Mesendoderm (in vitro differentiated cells): ENCODE measurements around the gene FAM185A.

Experiments
- DNase-seq: peaks from one replicate; pipeline ENCODE4 v3.0.0; 2013
- H2AK5ac ChIP-seq: 2 replicates; pipeline ENCODE4 v1.6.1; 2013; ENCODE audit warnings: low read length, inconsistent platforms
- H2BK120ac ChIP-seq: 2 replicates; pipeline ENCODE4 v1.6.1; 2013; ENCODE audit warnings: low read depth, mild to moderate bottlenecking, low read length, moderate library complexity, mixed read lengths
- H2BK15ac ChIP-seq: replicated peaks from 2 replicates; pipeline ENCODE4 v1.6.1; 2013; ENCODE audit warnings: low read depth, mild to moderate bottlenecking, moderate library complexity
- H2BK5ac ChIP-seq: 2 replicates; pipeline ENCODE4 v1.6.1; 2013; ENCODE audit warnings: low read length, inconsistent platforms
- H3K18ac ChIP-seq: 2 replicates; pipeline ENCODE4 v1.6.1; 2013; ENCODE audit warnings: mild to moderate bottlenecking, low read length, mixed read lengths
- H3K23ac ChIP-seq: one replicate; pipeline ENCODE4 v1.6.1; 2013; ENCODE audit warnings: low read length
- H3K27ac ChIP-seq: 2 replicates; pipeline ENCODE4 v1.5.1; 2013; ENCODE audit warnings: low read depth, mild to moderate bottlenecking, inconsistent platforms, low read length, moderate library complexity
- H3K27me3 ChIP-seq: 2 replicates; pipeline ENCODE4 v1.6.1; 2013; ENCODE audit warnings: low read length, control low read depth, mild to moderate bottlenecking, inconsistent platforms; ENCODE audit not compliant: insufficient read depth, poor library complexity
- H3K36me3 ChIP-seq: 2 replicates; pipeline ENCODE4 v1.6.1; 2013; ENCODE audit warnings: low read length, inconsistent platforms; ENCODE audit not compliant: control insufficient read depth, insufficient read depth
- H3K4ac ChIP-seq: one replicate; pipeline ENCODE4 v1.6.1; 2013; ENCODE audit warnings: low read depth, mild to moderate bottlenecking, low read length, moderate library complexity
- H3K4me1 ChIP-seq: 2 replicates; pipeline ENCODE4 v1.6.1; 2013; ENCODE audit warnings: low read depth, low read length, inconsistent platforms; ENCODE audit not compliant: control insufficient read depth
- H3K4me2 ChIP-seq: 2 replicates; pipeline ENCODE4 v1.6.1; 2013; ENCODE audit warnings: low read length
- H3K4me3 ChIP-seq: 2 replicates; pipeline ENCODE4 v1.5.1; 2013; ENCODE audit warnings: mild to moderate bottlenecking, low read length
- H3K56ac ChIP-seq: one replicate; pipeline ENCODE4 v1.6.1; 2013; ENCODE audit warnings: low read length
- H3K79me1 ChIP-seq: 2 replicates; pipeline ENCODE4 v1.6.1; 2013; ENCODE audit warnings: low read length, inconsistent platforms
- H3K79me2 ChIP-seq: 2 replicates; pipeline ENCODE4 v1.6.1; 2013; ENCODE audit warnings: mild to moderate bottlenecking, low read length; ENCODE audit not compliant: control insufficient read depth, insufficient read depth
- H3K9ac ChIP-seq: 2 replicates; pipeline ENCODE4 v1.6.1; 2013; ENCODE audit warnings: low read length, inconsistent platforms
- H4K5ac ChIP-seq: one replicate; pipeline ENCODE4 v1.6.1; 2013; ENCODE audit warnings: low read length
- H4K8ac ChIP-seq: one replicate; pipeline ENCODE4 v1.6.1; 2013; ENCODE audit warnings: low read depth, mild to moderate bottlenecking, control low read depth, low read length, moderate library complexity
- WGBS: extraction: QIAGEN DNeasy Blood & Tissue Kit; methylation state at CpG from one replicate; pipeline ENCODE4 v1.1.7; 2013; ENCODE audit warnings: low lambda C conversion rate, missing lambda C conversion rate; ENCODE audit not compliant: insufficient coverage; ENCODE audit errors: extremely low coverage; 5-methylcytosine and 5-hydroxymethylcytosine counted together

Gene FAM185A

DNA sequence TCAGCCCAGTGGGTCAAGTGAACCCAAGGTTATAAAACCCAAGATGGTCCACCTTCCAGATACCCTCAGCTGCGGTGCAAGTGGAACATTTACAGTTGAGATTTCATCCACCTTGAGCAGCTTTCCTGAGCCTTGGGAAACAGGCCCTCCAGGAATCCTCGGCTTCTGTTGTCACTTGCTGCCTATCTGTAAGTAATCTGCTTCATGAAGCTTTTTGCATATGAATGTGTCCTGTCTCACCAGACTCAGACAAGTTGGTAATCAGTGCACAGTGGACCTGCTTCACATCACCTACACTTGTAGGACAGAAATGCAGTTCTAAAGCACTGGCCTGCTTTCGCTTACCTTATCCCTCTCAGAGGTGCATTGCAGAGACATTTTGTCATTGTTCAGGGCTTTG, 80.3 kb downstream of the FAM185A start:
- peak; percentile 2 for DNase-seq
- no peak overlapping the region for H4K5ac ChIP-seq
- H3K23ac ChIP-seq: no peak overlapping the region
- no peak overlapping the region for H3K27ac ChIP-seq
- no peak overlapping the region for H2BK120ac ChIP-seq
- H3K9ac ChIP-seq: no peak overlapping the region
- H3K27me3 ChIP-seq: no peaks in the 10 kb centered on the region
- H3K56ac ChIP-seq: no peak overlapping the region
- no peak overlapping the region for H2AK5ac ChIP-seq
- no peak overlapping the region for H2BK15ac ChIP-seq
- no peaks in the 10 kb centered on the region for H3K79me2 ChIP-seq
- no peak overlapping the region for H4K8ac ChIP-seq
- H3K4me3 ChIP-seq: no peak overlapping the region
- H3K36me3 ChIP-seq: no peaks in the 10 kb centered on the region
- no peaks in the 10 kb centered on the region for H3K79me1 ChIP-seq
- no peak overlapping the region for H3K4me2 ChIP-seq
- no peak overlapping the region for H3K4ac ChIP-seq
- H3K4me1 ChIP-seq: no peaks in the 10 kb centered on the region
- WGBS: no CpG with 5 or more reads among the region's 3 CpGs
- no peak overlapping the region for H3K18ac ChIP-seq
- no peak overlapping the region for H2BK5ac ChIP-seq

GRCh38 chr7:102830197-102830596, 81.4 kb downstream of the FAM185A start:
- no peak overlapping the region for H3K56ac ChIP-seq
- no peak overlapping the region for H2BK5ac ChIP-seq
- H3K27ac ChIP-seq: no peak overlapping the region
- H3K79me1 ChIP-seq: no peaks in the 10 kb centered on the region
- WGBS: no CpG with 5 or more reads among the region's 2 CpGs
- no peak overlapping the region for H2BK120ac ChIP-seq
- no peak overlapping the region for H4K5ac ChIP-seq
- H3K79me2 ChIP-seq: no peaks in the 10 kb centered on the region
- no peak overlapping the region for H3K4ac ChIP-seq
- H3K18ac ChIP-seq: no peak overlapping the region
- no peak overlapping the region for H2BK15ac ChIP-seq
- H3K4me1 ChIP-seq: no peaks in the 10 kb centered on the region
- no peak overlapping the region for H4K8ac ChIP-seq
- H2AK5ac ChIP-seq: no peak overlapping the region
- H3K27me3 ChIP-seq: no peaks in the 10 kb centered on the region
- no peak overlapping the region for H3K4me3 ChIP-seq
- no peak overlapping the region for H3K4me2 ChIP-seq
- no peak overlapping the region for H3K9ac ChIP-seq
- no peak overlapping the region for H3K23ac ChIP-seq
- DNase-seq: no peak
- H3K36me3 ChIP-seq: no peaks in the 10 kb centered on the region

- Histone ChIP-seq H3K36me3 (no peaks in the 10 kb centered on the region), H3K79me2 (no peaks in the 10 kb centered on the region), H3K56ac (no peak overlapping the region), H2BK15ac (no peak overlapping the region), H3K4me2 (no peak overlapping the region), H3K4me1 (no peaks in the 10 kb centered on the region), H3K27ac (no peak overlapping the region), H3K9ac (no peak overlapping the region), H2AK5ac (no peak overlapping the region), H4K8ac (no peak overlapping the region), H2BK120ac (no peak overlapping the region), H3K23ac (no peak overlapping the region), H3K27me3 (no peaks in the 10 kb centered on the region), H2BK5ac (no peak overlapping the region), H3K4ac (no peak overlapping the region), H3K4me3 (no peak overlapping the region), H3K18ac (no peak overlapping the region), H4K5ac (no peak overlapping the region), H3K79me1 (no peaks in the 10 kb centered on the region)
- no CpG with 5 or more reads among the region's 1 CpG for WGBS
- DNase-seq: no peak
These were observed 83.9 kb downstream of the FAM185A start for GRCh38 chr7:102832674-102833073.

DNA sequence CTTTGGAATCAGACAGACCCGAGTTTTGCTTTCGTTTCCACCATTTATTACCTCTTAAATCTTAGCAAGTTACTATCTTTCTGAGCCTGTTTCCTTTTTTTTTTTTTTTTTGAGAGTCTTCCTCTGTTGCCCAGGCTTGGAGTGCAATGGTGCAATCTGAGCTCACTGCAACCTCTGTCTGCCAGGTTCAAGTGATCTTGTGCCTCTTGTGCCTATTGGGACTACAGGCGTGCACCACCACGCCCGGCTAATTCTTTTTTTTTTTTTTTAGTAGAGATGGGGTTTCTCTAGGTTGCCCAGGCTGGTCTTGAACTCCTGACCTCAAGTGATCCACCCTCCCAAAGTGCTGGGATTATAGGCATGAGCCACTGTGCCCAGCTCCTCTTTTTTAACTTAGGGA, 84.5 kb downstream of the FAM185A start:
- no peak for DNase-seq
- Histone ChIP-seq H4K5ac (no peak overlapping the region), H2AK5ac (no peak overlapping the region), H2BK5ac (no peak overlapping the region), H3K4me1 (no peaks in the 10 kb centered on the region), H2BK15ac (no peak overlapping the region), H3K4ac (no peak overlapping the region), H2BK120ac (no peak overlapping the region), H3K56ac (no peak overlapping the region), H3K79me1 (no peaks in the 10 kb centered on the region), H3K79me2 (no peaks in the 10 kb centered on the region), H3K4me2 (no peak overlapping the region), H3K27me3 (no peaks in the 10 kb centered on the region), H3K27ac (no peak overlapping the region), H3K18ac (no peak overlapping the region), H3K9ac (no peak overlapping the region), H3K4me3 (no peak overlapping the region), H3K36me3 (no peaks in the 10 kb centered on the region), H4K8ac (no peak overlapping the region), H3K23ac (no peak overlapping the region)
- WGBS: no CpG with 5 or more reads among the region's 5 CpGs

- no peak overlapping the region for H2AK5ac ChIP-seq
- no peak overlapping the region for H3K56ac ChIP-seq
- no peak overlapping the region for H3K4me2 ChIP-seq
- H3K4me3 ChIP-seq: no peak overlapping the region
- no peak for DNase-seq
- H3K79me1 ChIP-seq: no peaks in the 10 kb centered on the region
- H3K9ac ChIP-seq: no peak overlapping the region
- no peak overlapping the region for H2BK15ac ChIP-seq
- no peak overlapping the region for H3K23ac ChIP-seq
- no peak overlapping the region for H3K27ac ChIP-seq
- no peak overlapping the region for H2BK120ac ChIP-seq
- H3K79me2 ChIP-seq: no peaks in the 10 kb centered on the region
- no peak overlapping the region for H3K4ac ChIP-seq
- no peaks in the 10 kb centered on the region for H3K36me3 ChIP-seq
- WGBS: no CpG with 5 or more reads among the region's 1 CpG
- H4K5ac ChIP-seq: no peak overlapping the region
- H3K18ac ChIP-seq: no peak overlapping the region
- H4K8ac ChIP-seq: no peak overlapping the region
- no peaks in the 10 kb centered on the region for H3K27me3 ChIP-seq
- H3K4me1 ChIP-seq: no peaks in the 10 kb centered on the region
- no peak overlapping the region for H2BK5ac ChIP-seq
These were observed 85.7 kb downstream of the FAM185A start for GRCh38 chr7:102834466-102834865.

- H4K5ac ChIP-seq: no peak overlapping the region
- no peak overlapping the region for H3K27ac ChIP-seq
- H2BK15ac ChIP-seq: no peak overlapping the region
- no peak overlapping the region for H3K56ac ChIP-seq
- no peak overlapping the region for H2BK5ac ChIP-seq
- no peaks in the 10 kb centered on the region for H3K79me2 ChIP-seq
- no peak overlapping the region for H3K4me2 ChIP-seq
- no peak overlapping the region for H3K18ac ChIP-seq
- no peaks in the 10 kb centered on the region for H3K27me3 ChIP-seq
- H3K4ac ChIP-seq: no peak overlapping the region
- no peak overlapping the region for H2AK5ac ChIP-seq
- no peak overlapping the region for H3K4me3 ChIP-seq
- no peak overlapping the region for H4K8ac ChIP-seq
- no peaks in the 10 kb centered on the region for H3K4me1 ChIP-seq
- no peak overlapping the region for H2BK120ac ChIP-seq
- H3K9ac ChIP-seq: no peak overlapping the region
- no peaks in the 10 kb centered on the region for H3K79me1 ChIP-seq
- no peak overlapping the region for H3K23ac ChIP-seq
- WGBS: no CpG with 5 or more reads among the region's 1 CpG
- H3K36me3 ChIP-seq: no peaks in the 10 kb centered on the region
- no peak for DNase-seq
These were observed 86.2 kb downstream of the FAM185A start for GRCh38 chr7:102834999-102835398.
